Measurements from ENCODE around the gene MRPS25.

GRCh38 chr3:15052335-15053242, 12.5 kb downstream of the MRPS25 start:
- TF ChIP-seq POLR2A (IDR thresholded peaks at IDR 0.05; ENCODE audit: low read depth, low read length) (no peak), EZH2 (IDR thresholded peaks at IDR 0.05; ENCODE audit: borderline replicate concordance, low read depth, low read length, severe bottlenecking) (no peak), CTCF (IDR thresholded peaks at IDR 0.05; ENCODE audit: extremely low read depth in 1 of 2, insufficient read depth in 1 of 2, low read depth in 1 of 2, low read length in 2 of 2) (no peak), JUN (IDR thresholded peaks at IDR 0.05; ENCODE audit: borderline replicate concordance, insufficient read depth, insufficient read length, low read depth) (no peak), FOS (IDR thresholded peaks at IDR 0.05; ENCODE audit: borderline replicate concordance, insufficient read depth, low read length) (no peak), MYC (IDR thresholded peaks at IDR 0.05; ENCODE audit: low read depth, low read length) (no peak)

Measured in endothelial cell of umbilical vein (primary cell).